DND-41 (cell line): ENCODE results near the gene NEB.

Source experiments
- ATAC-seq: fragments of 200-7000 bp; cut with Tn5 transposase; 3 replicates; pipeline ENCODE4 v1.9.1; 2021; ENCODE audit warnings: low read depth; ENCODE audit not compliant: insufficient read depth
- DNase-seq: peaks from one replicate; pipeline ENCODE4 v3.0.0-alpha.2; 2020
- H2AFZ ChIP-seq: 2 replicates; pipeline ENCODE4 v1.6.0; 2012; ENCODE audit warnings: low read depth, low read length
- H3K27ac ChIP-seq: 2 replicates; pipeline ENCODE4 v1.5.1; 2012; ENCODE audit warnings: low read length, inconsistent platforms
- H3K27me3 ChIP-seq: fragments of 200-600 bp; sonication (generic); 2 replicates; pipeline ENCODE4 v1.6.0; 2012; ENCODE audit warnings: low read length, mild to moderate bottlenecking, inconsistent platforms; ENCODE audit not compliant: insufficient read depth, poor library complexity
- H3K36me3 ChIP-seq: 2 replicates; pipeline ENCODE4 v1.5.1; 2012; ENCODE audit warnings: low read length, inconsistent platforms; ENCODE audit not compliant: insufficient read depth
- H3K4me1 ChIP-seq: 2 replicates; pipeline ENCODE4 v1.5.1; 2012; ENCODE audit warnings: mild to moderate bottlenecking, low read length; ENCODE audit not compliant: insufficient read depth
- H3K4me2 ChIP-seq: 2 replicates; pipeline ENCODE4 v1.6.0; 2012; ENCODE audit warnings: mild to moderate bottlenecking, moderate library complexity, low read length, inconsistent platforms; ENCODE audit not compliant: insufficient read depth
- H3K4me3 ChIP-seq, 2 experiments: fragments of 200-600 bp in 1 of 2; shearing (Covaris generic) in 1 of 2; 2 replicates each; pipeline ENCODE4 v1.5.1; 2012 to 2016; ENCODE audit warnings: inconsistent platforms in 2 of 2, low read length in 2 of 2, mild to moderate bottlenecking in 2 of 2, low read depth in 1 of 2, moderate library complexity in 1 of 2
- H3K79me2 ChIP-seq: 2 replicates; pipeline ENCODE4 v1.6.0; 2012; ENCODE audit warnings: low read length, inconsistent platforms; ENCODE audit not compliant: insufficient read depth
- H3K9ac ChIP-seq: 2 replicates; pipeline ENCODE4 v1.6.0; 2012; ENCODE audit warnings: low read depth, mild to moderate bottlenecking, inconsistent platforms, low read length, moderate library complexity
- H3K9me3 ChIP-seq: 2 replicates; pipeline ENCODE4 v1.5.1; 2012; ENCODE audit warnings: low read length, moderate library complexity, mild to moderate bottlenecking, inconsistent platforms; ENCODE audit not compliant: insufficient read depth, severe bottlenecking
- H4K20me1 ChIP-seq: 2 replicates; pipeline ENCODE4 v1.6.0; 2012; ENCODE audit warnings: low read length; ENCODE audit not compliant: insufficient read depth
- CTCF ChIP-seq: IDR thresholded peaks from 2 replicates; pipeline ENCODE4 v1.5.1; 2012; ENCODE audit warnings: borderline replicate concordance, low read length, moderate library complexity, mild to moderate bottlenecking; ENCODE audit not compliant: poor library complexity, severe bottlenecking; ENCODE audit errors: extremely low read depth
- EZH2 ChIP-seq: IDR thresholded peaks from 3 replicates; pipeline ENCODE4 v1.6.1; 2012; ENCODE audit warnings: borderline replicate concordance, low read depth, mild to moderate bottlenecking, moderate library complexity, low read length, inconsistent platforms; ENCODE audit not compliant: severe bottlenecking

The NEB gene

GRCh38 chr2:151483546-151483945 lies 250.7 kb downstream of the NEB start:
- ATAC-seq (0 out of 3 replicates have a peak, but pooled peaks have one; percentile 6), DNase-seq (no peak)
- Histone ChIP-seq H4K20me1 (peaks cover 6% of the 10 kb centered on the region; the same call in 1 of the 2 replicates), H3K9ac (no peak overlapping the region), H3K4me1 (no peaks in the 10 kb centered on the region), H3K9me3 (no peaks in the 10 kb centered on the region), H3K27me3 (no peaks in the 10 kb centered on the region), H3K27ac (no peak overlapping the region), H3K79me2 (peaks cover 3% of the 10 kb centered on the region; the same call in 1 of the 2 replicates), H3K36me3 (peaks cover 62% of the 10 kb centered on the region), H2AFZ (no peak overlapping the region), H3K4me2 (no peak overlapping the region), H3K4me3 (no peak overlapping the region)
- TF ChIP-seq CTCF = no peak
- no peak for TF ChIP-seq EZH2

GRCh38 chr2:151482171-151482725 lies 252.0 kb downstream of the NEB start:
- H3K36me3 ChIP-seq = peaks cover 74% of the 10 kb centered on the region
- ATAC-seq = no peak

GRCh38 chr2:151481744-151482143 lies 252.5 kb downstream of the NEB start:
- ATAC-seq (no peak), DNase-seq (no peak)
- TF ChIP-seq CTCF = no peak
- TF ChIP-seq EZH2 = no peak
- H3K27me3 ChIP-seq = no peaks in the 10 kb centered on the region
- no peak overlapping the region for H3K4me3 ChIP-seq
- peaks cover 3% of the 10 kb centered on the region; the same call in 1 of the 2 replicates for H3K79me2 ChIP-seq
- H3K36me3 ChIP-seq = peaks cover 79% of the 10 kb centered on the region
- no peak overlapping the region for H3K4me2 ChIP-seq
- H3K9ac ChIP-seq = no peak overlapping the region
- peaks cover 6% of the 10 kb centered on the region; the same call in 1 of the 2 replicates for H4K20me1 ChIP-seq
- H3K27ac ChIP-seq = no peak overlapping the region
- no peaks in the 10 kb centered on the region for H3K9me3 ChIP-seq
- no peak overlapping the region for H2AFZ ChIP-seq
- no peaks in the 10 kb centered on the region for H3K4me1 ChIP-seq

More at GRCh38 chr2:151482171-151482725, 252.0 kb downstream of the NEB start:
- Histone ChIP-seq H3K79me2 (peaks cover 3% of the 10 kb centered on the region; the same call in 1 of the 2 replicates), H3K27me3 (no peaks in the 10 kb centered on the region), H2AFZ (no peak overlapping the region), H3K9ac (no peak overlapping the region), H3K27ac (no peak overlapping the region), H3K9me3 (no peaks in the 10 kb centered on the region), H4K20me1 (peaks cover 6% of the 10 kb centered on the region; the same call in 1 of the 2 replicates), H3K4me1 (no peaks in the 10 kb centered on the region), H3K4me3 (no peak overlapping the region), H3K4me2 (no peak overlapping the region)
- DNase-seq = no peak
- TF ChIP-seq EZH2 (no peak), CTCF (no peak)
